Lower leg skin (tissue), 3 donors: ENCODE measurements around the gene DNASE1L1.

Experiments used
- CTCF ChIP-seq, 3 donors: fragments of 450-650 bp; IDR thresholded peaks; one replicate each; pipeline ENCODE4 v1.5.1; 2016; ENCODE audit warnings: antibody characterized with exemption in 3 of 3, mild to moderate bottlenecking in 3 of 3, moderate library complexity in 2 of 3
- POLR2A ChIP-seq, 2 donors: fragments of 450-650 bp; IDR thresholded peaks; one replicate each; pipeline ENCODE4 v1.6.1; 2016 to 2017; ENCODE audit warnings: antibody characterized with exemption in 2 of 2, mild to moderate bottlenecking in 1 of 2, moderate library complexity in 1 of 2

GRCh38 chrX:154439841-154440240 is 30.8 kb upstream of the DNASE1L1 start:
- TF ChIP-seq CTCF (IDR thresholded peaks at IDR 0.05) (no peak), POLR2A (IDR thresholded peaks at IDR 0.05) (no peak)
